NB4 (cell line): ENCODE measurements around the gene PCSK6.

Experiments
- DNase-seq: peaks from one replicate; pipeline ENCODE4 v3.0.0; 2010; ENCODE audit warnings: low read depth
- H3K4me3 ChIP-seq: one replicate; pipeline ENCODE4 v1.5.1; 2011; ENCODE audit warnings: mild to moderate bottlenecking, low read depth, low read length, moderate library complexity
- CTCF ChIP-seq: IDR thresholded peaks from one replicate; pipeline ENCODE4 v1.5.1; 2012; ENCODE audit warnings: low read depth, low read length
- MAX ChIP-seq: IDR thresholded peaks from 2 replicates; pipeline ENCODE4 v1.6.1; 2011; ENCODE audit warnings: low read depth, low read length
- MYC ChIP-seq: IDR thresholded peaks from 2 replicates; pipeline ENCODE4 v1.6.1; 2011; ENCODE audit warnings: low read depth, low read length
- POLR2A ChIP-seq: IDR thresholded peaks from 2 replicates; pipeline ENCODE4 v1.6.1; 2011; ENCODE audit warnings: mild to moderate bottlenecking; ENCODE audit not compliant: insufficient read length; ENCODE audit errors: extremely low read depth

PCSK6 gene

GRCh38 chr15:101450403-101451265, 38.9 kb downstream of the PCSK6 start:
- no peak for TF ChIP-seq MYC
- TF ChIP-seq POLR2A, result no peak
- no peak for TF ChIP-seq CTCF
- no peak for TF ChIP-seq MAX
- no peak for DNase-seq
- H3K4me3 ChIP-seq, result no peak overlapping the region

- TF ChIP-seq CTCF, result no peak
- TF ChIP-seq MAX, result no peak
- no peak for TF ChIP-seq POLR2A
- no peak for TF ChIP-seq MYC
- DNase-seq, result no peak
- no peak overlapping the region for H3K4me3 ChIP-seq
Measured at GRCh38 chr15:101449471-101450402, 39.8 kb downstream of the PCSK6 start.

GRCh38 chr15:101448336-101448735, 41.2 kb downstream of the PCSK6 start:
- TF ChIP-seq MAX (no peak), CTCF (no peak), MYC (no peak), POLR2A (no peak)

GRCh38 chr15:101447561-101448071, 41.9 kb downstream of the PCSK6 start:
- TF ChIP-seq MYC (no peak), MAX (no peak), POLR2A (no peak), CTCF (no peak)
- H3K4me3 ChIP-seq, result no peak overlapping the region
- no peak for DNase-seq

More at GRCh38 chr15:101448336-101448735, 41.2 kb downstream of the PCSK6 start:
- no peak overlapping the region for H3K4me3 ChIP-seq
- DNase-seq, result no peak

- DNase-seq, result no peak
- H3K4me3 ChIP-seq, result no peak overlapping the region
Measured at GRCh38 chr15:101447168-101447533, 42.4 kb downstream of the PCSK6 start.

More at GRCh38 chr15:101447168-101447533, 42.4 kb downstream of the PCSK6 start:
- TF ChIP-seq CTCF, result no peak
- TF ChIP-seq MYC, result no peak
- TF ChIP-seq POLR2A, result no peak
- no peak for TF ChIP-seq MAX
